NCI-H128 (cell line): Measurements from ENCODE around the gene KIF2C.
A peak's percentile ranks its signal among the peaks of the same experiment; 100 is the strongest.
"Not testable (repeated sequence)": the region's sequence is repeated elsewhere in the genome, so short reads cannot be mapped to it uniquely, and the experiment has no call there.

Experiments
- DNase-seq: peaks from one replicate; lab custom pipeline; 2025; ENCODE audit not compliant: unreplicated experiment; lab: John Stamatoyannopoulos, UW

The KIF2C gene

DNA sequence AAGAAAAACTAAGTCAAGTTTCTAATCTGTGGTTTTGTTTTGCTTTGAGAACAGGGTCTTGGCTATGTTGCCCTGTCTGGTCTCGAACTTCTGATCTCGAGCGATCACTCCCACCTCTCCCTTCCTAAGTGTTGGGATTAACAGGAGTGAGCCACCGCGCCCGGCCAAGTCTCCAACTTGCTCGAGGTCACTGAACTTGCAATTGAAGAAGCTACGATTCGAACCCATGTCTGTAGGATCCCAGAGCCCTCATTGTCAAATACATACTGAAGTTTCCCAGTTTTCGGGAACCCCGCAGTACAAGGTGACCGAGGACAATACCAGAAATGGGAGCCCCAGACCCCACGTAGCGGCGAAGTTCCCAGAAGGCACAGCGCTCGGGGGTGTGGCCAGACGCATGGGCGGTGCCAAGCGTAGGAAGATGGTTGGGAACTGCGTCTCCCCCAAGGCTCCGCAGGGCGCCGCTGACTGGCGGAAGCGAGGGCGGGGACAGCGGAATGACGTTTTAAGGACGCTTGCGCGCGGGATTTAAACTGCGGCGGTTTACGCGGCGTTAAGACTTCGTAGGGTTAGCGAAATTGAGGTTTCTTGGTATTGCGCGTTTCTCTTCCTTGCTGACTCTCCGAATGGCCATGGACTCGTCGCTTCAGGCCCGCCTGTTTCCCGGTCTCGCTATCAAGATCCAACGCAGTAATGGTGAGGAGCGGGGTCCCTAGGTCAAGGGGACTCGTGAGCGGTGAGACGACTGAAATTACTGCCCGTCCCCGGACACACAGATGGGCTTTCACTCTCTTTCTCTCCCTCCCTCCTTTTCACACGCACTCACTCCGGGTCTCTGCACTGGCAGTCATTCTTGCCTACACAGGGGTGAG lies at the start of gene KIF2C:
Gene KIF2C (plus strand): TSS at position 531 of the 872 bp plus-strand sequence. CDS start 96 bp downstream, at position 627.
- peak; percentile 98 for DNase-seq

DNA sequence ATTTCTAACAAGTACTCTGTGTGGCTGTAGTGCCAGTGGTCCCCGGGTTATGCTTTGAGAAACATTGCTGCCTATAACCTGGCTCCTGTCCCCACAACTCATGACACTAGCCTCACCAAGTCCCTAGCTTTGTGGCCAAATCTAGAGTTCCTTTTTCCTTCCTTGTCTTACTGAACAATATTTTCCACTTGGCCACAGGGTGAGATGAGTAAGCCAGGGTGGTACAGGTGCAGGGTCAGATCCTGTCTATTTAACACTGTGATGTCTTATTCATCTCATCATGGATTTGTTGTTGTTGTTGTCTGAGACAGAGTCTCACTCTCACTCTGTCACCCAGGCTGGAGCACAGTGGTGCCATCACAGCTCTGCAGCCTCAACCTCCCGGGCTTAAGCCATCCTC lies 46.5 kb upstream of the KIF2C start:
- no peak for DNase-seq

DNA sequence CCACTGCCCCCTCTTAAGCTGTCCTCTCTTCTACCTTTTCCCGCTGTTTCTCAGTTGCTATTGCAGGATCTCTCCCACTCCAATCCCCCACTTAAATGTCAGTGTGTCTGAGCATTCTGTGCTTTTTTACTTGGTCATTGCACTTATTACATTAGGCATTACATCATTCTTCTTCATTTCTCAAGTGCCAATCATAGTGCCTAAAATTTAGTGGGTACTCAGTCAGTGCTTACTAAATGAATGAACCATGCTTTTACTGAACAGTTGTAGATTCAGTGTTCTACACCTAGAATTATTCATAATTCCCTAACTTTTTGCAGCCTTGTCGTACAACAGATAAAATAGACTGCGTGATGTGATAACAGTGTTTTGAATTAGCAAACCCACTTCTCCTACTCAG lies 45.7 kb upstream of the KIF2C start:
- DNase-seq: no peak

DNA sequence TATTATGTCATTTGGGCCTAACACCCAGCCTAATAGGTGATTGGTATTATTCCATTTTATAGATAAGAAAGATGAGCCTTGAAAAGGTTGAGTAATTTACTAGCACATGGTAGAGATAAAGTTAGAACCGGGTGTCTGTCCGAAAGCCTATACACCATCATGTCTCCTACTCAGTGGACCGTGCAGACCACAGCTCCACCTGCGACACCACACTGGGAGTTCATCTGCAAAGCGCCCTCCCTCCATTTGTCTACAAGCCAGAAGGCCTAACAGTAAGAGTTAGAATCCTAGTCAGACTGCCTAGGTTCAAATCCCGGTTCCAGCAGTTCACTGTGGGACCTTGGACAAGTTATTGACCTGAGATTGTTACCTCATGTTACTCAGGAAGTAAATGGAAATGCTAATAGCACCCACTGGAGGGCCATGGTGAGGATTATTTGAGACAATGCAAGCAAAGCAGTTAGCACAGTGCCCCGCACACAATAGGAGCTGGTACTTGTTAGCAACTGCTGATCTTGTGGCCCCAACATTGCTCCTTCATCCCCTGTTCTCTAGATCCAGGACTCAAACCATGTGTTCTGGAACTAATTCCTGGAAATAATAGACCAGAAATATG lies 44.7 kb upstream of the KIF2C start:
- no peak for DNase-seq

DNA sequence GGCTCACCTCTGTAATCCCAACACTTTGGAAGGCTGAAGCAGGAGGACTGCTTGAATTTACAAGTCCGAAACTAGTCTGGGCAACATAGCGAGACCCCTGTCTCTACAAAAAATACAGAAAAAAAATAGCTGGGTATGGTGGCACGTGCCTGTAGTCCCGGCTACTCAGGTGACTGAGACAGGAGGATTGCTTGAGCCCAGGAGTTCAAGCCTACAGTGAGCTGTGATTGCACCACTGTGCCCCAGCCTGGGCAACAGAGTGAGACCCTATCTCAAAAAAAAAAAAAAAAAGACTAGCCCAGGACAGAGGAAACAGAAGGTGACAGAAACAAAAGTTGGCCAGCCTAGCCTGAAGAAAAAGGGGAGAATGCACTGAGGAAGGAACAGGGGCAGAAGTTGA lies 44.0 kb upstream of the KIF2C start:
- no peak for DNase-seq

DNA sequence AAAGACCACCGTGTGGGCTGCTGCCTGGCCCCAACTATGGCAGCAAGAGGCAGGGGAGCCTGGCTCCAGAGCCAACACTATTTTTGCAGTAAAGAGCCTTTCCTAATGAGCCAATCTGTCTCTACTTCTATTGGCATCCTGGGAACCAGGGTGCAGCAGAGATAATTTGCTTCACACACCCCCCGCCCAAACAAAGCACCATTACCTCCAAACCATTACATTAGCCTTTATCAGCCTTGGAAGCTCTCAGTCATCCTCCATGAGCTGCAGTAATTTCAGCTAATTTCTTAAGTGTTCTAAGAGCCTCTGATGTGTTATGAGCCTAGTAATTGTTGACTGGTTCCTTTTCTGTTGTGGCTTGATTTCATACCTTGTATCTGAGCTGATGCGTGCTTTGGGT lies 43.5 kb upstream of the KIF2C start:
- DNase-seq: no peak

DNA sequence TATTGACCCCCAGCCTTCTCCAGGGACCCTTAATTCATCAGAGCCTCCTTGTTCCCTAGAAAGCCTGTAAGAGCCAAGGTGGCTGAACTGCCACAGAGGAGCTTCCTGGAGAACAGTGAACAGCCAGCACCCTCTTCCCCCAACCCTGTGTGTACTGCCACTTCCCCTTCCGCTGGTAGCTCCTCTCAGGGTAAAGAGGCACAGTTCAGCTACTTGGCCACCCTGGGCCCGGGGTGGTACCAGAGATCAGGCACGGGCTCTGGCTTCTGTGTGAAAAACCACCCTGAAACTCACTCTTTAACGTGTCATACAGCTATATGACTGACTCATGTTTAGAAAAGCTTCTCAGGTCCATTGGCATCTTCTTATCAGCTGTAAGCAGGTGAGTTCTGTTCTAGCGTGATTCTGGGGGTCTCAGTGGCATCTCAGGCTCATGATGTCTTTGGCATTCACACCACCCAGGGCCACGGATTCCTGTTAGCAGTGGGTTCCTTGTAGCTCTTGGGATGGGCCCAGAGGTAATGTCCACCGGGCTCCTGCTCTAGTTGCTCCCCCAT lies 42.8 kb upstream of the KIF2C start:
- no peak for DNase-seq

DNA sequence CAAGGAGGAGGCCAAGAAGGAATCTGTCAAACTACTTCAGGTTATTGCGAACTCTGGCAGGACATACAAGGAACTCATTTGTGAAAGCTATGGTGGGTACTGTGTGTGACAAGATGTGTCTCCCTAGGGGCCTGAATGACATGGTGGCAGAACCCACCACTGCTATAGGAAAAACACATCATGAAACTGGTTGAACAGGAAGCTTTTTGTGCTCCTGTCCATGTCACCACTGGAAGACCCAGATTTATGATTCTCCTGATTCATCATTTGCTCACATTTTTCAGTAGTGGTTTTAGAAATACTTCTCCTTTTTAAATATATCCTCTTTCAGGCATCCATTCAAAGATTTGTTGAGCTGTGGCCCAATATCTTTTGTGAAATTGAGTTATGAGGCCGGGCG lies 41.5 kb upstream of the KIF2C start:
- no peak for DNase-seq

DNA sequence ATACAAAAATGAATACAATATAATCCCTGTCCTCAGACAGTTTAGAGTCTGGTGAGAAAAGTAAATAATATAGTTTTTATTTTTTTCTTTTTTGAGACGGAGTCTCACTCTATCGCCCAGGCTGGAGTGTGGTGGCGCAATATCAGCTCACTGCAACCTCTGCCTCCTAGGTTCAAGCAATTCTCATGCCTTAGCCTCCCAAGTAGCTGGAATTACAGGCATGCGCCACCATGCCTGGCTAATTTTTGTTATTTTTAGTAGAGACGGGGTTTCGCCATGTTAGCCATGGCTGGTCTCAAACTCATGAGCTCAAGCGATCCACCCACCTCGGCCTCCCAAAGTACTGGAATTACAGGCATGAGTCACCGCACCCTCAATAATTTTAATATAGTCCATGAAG lies 40.3 kb upstream of the KIF2C start:
- not testable (repeated sequence) for DNase-seq

DNA sequence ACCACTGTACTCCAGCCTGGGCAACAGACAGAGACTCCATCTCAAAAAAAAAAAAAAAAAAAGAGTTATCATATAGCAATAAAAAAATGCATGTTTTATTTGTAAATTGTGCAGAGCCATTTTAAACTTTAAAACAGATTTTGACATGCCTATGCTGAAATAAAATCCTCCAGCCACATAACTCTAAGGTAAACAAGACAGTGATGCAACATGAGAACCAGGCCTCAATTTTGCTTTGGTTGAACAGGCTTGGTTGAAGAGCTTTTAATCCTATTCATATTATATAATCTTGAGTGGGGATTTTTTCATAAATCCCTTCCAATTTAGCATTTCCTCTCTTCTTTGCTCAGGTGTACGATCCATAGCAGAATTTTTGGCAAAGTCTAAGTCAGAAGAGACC lies 39.1 kb upstream of the KIF2C start:
- DNase-seq: no peak

DNA sequence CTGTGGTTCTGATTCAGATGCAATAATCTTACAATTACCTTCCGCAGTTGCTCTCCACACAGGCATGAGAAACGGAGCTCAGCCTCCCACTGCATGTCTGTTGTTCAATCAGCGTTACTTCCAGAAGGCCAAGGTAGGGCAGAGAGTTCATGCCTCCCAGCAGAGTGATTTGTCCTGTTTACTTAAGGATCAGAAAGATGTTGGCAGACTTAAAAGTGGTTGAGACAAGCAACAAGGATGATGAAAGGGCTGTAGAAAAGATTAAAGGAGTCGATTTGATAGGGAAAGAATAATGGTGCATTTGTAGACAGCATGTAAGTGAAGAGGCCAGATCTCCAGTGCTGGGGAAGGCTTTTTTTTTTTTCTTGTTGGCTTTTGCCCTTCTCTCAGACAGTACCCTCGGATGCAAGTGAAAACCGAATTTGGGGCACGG lies 38.5 kb upstream of the KIF2C start:
- no peak for DNase-seq

DNA sequence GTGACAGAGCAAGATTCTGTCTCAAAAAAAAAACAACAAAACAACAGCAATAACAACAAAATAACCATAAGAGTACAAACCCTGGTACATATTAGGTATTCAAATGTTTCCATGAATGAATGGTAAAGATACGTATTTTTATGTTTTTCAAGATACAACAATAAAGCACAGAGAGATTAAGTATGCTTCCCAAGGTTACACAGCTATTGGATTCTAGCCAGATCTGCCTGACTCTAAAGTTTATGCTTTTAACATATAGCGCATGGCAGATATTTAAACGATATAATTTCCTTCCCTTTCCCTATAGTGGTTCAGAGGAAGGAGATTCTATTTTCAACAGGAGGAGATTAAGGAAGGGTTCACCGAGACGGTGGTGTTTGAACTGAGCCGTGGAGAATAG lies 34.2 kb upstream of the KIF2C start:
- no peak for DNase-seq

DNA sequence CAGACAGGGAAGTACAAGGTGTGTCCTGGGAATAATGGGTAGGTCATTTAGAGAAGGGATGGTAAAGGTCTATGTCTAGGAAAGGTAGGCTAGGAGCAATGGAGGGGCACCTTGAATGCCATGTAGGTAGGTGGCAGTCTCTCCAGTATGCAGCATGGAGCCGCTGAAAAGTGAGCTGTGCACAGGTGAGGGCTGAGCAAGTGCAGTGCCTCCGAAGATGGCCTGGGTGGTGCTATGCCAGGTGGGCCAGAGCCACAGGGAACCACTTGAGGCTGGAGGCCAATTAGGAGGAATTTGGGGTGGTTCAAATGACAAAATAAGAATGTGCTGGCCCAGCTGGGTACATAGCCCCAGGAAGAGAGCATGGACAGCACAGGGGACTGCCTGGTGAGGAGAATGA lies 33.7 kb upstream of the KIF2C start:
- DNase-seq: no peak

DNA sequence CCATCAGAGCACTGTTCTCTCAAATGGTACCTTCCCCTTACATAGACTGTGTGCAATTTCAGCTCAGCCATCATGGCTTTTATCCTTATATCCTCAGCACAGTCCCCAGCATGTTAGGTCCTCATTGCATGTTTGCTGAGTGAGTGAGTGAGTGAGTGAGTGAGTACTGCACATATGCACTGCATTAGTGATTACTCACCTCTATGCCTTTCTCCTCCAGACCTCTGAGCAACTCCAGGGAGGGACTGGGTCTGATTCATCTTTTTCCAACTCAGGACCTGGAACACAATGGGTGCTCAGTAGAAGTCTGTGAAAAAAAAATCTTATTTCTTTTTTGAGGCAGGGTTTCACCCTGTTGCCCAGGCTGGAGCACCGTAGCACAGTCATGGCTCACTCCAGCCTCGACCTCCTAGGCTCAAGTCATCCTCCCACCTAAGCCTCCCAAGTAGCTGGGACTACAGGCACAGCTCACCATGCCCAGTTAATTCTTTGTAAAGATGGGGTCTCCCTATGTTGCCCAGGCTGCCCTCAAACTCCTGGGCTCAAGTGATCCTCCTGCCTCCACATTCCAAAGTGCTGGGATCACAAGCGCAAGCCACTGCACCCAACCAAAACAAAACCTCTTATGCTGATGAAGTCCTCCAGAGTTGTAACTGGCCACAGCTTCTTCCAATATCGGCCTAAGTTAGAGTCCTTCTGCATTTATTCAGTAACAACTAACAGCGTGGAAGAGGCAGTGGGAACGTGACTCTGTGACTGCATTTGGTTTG lies 32.3 kb upstream of the KIF2C start:
- no peak for DNase-seq

DNA sequence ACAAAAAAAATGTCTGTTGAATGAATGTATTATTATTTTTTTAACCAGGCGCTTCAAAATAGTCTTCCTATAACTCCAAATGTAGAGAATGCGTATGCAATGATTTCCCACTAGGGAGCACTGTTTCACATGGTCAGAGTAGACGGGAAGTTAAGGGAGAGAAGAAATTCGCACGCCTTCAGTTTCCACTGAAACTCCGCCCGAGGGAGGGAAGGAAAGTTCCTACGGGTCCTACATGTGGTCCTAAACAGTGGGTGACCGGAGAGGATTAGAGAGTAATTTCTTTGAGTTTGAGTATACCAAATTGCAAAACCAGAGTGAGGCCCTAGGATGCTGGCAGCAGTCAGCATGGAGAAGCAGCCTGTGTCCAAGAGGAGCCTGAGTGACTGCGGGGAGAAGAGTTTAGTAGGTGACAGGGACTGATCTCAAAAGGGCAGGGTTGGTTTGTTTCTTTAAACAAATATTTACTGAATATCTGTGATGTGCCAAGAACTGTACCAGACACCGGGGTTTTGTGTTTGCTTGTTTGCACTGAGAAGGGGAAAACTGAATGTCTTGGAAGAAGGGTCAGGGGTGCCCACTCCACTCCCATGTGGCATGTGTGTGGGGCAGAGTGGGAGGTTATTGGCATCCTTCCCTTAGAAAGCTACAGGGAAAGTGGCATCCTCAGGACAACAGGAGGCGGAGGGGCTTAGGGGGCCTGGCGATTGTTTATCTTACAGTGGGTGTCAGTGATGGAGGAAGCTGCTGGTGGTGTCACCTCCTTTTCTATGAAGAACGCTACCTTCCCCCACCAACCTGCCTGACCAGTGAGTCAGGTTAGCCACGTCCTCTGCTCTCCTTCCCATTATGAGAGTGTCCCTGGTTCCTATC lies 31.4 kb upstream of the KIF2C start:
- no peak for DNase-seq

DNA sequence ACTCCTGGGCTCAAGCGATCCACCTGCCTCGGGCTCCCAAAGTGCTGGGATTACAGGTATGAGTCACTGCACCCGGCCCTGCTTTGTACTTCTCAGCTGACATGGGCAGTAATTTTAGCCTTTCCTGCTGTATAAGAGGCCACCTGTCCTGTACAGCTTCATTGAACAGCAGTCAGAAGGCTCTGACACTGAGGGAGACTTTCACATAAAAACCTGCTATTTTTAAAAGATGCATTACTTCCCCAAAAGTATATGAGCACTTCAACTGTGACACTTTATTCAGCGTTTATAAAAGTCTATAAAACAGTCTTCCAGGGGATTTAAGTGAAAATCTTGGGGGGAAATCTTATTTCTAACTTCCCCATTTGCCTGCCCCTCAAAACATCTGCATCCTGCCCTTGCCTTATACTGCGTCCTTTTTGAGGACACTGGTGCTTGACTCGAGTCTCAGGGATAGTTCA lies 26.3 kb upstream of the KIF2C start:
- no peak for DNase-seq

DNA sequence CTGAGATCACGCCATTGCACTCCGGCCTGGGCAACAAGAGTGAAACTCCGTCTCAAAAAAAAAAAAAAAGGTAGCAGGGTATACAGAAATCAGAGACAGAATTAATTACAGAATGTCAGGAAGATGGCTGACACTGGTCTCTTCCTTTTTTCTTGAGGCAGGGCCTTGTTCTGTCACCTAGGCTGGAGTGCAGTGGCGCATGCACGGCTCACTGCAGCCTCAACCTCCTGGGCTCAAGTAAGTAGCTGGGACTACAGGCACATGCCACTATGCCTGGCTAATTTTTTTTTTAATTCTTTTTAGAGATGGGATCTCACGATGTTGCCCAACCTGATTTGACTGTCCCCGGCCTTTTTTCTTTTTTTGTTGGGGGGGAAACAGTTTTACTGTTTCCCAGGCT lies 25.1 kb upstream of the KIF2C start:
- no peak for DNase-seq

DNA sequence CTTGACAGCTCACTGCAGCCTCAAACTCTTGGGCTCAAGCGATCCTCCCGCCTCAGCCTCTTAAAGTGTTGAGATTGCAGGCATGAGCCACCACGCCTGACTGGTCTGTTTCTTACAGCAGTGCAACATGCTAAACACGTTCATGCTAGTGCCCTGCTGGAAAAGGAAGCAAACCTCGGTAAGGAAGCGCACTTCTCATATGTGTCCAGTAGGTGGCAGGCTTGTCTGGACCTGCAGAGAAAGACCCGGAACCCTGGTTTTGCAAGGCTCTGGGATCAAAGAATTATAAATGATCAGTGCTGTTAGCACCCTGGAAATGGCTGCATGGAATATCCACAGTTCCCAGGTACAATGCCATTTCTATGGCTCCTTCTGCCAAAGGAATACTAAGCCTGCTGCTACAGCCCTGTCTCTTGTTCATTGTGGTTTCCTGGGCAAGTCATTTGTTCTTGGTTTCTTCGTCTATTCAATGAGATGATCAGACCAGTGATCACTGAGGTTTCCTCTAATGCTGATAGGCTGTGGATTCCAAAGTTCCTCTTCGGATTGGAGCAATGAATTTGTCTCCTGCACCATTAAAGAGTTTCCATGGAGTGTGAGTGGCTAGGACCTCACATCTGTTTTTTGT lies 24.6 kb upstream of the KIF2C start:
- DNase-seq: peak; percentile 73

DNA sequence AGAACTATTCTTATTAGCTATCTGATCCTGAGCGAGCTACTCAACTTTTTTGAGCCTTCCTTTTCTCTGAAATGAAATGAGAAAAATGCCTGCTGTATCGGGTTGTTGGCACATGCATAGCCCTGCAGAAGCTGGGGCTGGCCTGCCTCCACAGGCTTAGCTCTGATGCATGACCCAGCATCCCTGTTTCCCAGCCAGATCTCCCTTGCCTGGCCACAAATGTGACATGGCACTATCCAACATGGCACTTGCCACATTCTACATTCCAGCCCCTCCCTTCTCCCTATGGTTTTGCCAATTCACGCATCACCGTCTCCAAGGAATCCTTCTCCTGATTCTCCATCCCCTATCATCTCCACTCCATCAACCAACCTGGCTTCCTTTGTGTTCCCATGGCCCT lies 22.5 kb upstream of the KIF2C start:
- DNase-seq: no peak

DNA sequence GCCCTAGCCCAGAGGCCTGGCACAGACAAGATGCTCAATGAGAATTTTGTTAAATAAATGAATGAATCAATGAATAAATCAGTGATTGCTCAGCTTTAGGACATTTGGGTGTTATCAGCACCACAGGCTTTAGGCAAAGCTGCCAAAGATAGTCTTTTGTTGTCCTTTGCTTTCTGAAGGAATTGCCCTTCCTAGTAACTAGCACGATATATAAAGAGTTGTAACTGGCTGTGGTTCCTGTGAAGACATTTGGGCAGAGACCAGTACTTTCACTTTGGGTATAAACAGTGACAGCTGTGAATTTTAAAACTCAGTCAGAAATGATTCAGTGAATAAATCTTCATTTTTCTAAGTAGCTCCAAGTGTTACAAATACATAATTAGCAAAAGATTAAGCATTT lies 22.0 kb upstream of the KIF2C start:
- no peak for DNase-seq
